DOHH2 (cell line): ENCODE data around the gene SUGCT.

ENCODE experiments used
- CTCF ChIP-seq: fragments of 200-600 bp; sonication (generic); IDR thresholded peaks from one replicate; pipeline ENCODE4 v1.5.1; 2014; ENCODE audit warnings: antibody characterized with exemption, mild to moderate bottlenecking, low read depth, low read length; ENCODE audit not compliant: poor library complexity, severe bottlenecking
- EZH2phosphoT487 ChIP-seq: fragments of 200-600 bp; sonication (generic); IDR thresholded peaks from 2 replicates; pipeline ENCODE4 v1.6.1; 2017; ENCODE audit warnings: borderline replicate concordance, mild to moderate bottlenecking, antibody characterized with exemption, low read length, moderate library complexity, mixed read lengths

DNA sequence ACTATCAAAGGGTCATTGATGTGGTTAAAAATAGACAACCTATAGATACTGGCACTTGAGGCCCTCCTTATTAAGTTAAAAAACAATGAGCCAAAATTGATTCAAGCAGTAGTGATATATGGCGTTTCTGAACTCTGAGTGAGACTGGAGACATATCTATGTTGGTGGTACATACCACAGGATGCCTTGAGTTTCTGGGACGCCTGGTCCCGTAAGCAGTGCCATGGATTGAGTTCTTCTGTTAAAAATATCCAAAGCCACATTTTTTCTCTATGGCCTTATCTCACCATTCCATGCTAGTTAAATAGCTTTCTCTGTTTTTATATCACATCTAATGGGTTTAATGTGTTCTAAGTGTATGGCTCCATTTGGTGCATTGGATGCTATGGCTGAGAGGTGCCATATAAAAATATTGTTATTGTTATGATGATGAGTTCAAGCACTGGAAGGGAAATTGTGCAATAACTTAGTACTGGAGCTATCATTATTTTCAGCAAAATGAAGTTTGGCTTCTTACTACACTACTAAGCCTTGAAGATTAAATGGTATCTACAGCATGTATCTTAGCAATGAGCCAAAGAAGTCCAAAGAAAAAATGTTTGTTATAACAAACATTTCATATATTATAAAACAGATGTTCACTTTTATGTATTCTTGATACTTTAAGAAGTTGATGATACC is 713.9 kb downstream of the SUGCT start:
- TF ChIP-seq CTCF (no peak), EZH2phosphoT487 (no peak)
